B cell (primary cell): ENCODE data around the gene CLCN7. TPM values are rescaled to one million over a fixed set of nuclear protein-coding genes. Genes with fewer than 3 reads are reported as not detected.

Experiments
- ATAC-seq: fragments of 200-7000 bp; cut with Tn5 transposase; one replicate; pipeline ENCODE4 v1.10.0; 2021; ENCODE audit warnings: low read depth, mild to moderate bottlenecking, moderate number of reproducible peaks, moderate library complexity
- CTCF ChIA-PET: fragments of 350-600 bp; sonication (Branson Sonifier 250); formaldehyde crosslinking; loops from one replicate; lab custom pipeline; 2021; ENCODE audit warnings: antibody characterized with exemption, inconsistent platforms; lab: Charles Lee
- POLR2A ChIA-PET: fragments of 350-600 bp; sonication (Branson Sonifier 250); formaldehyde crosslinking; loops from one replicate; lab custom pipeline; 2021; ENCODE audit warnings: antibody characterized with exemption; lab: Charles Lee
- DNase-seq: peaks from one replicate; pipeline ENCODE4 v3.0.0; 2013
- H2AFZ ChIP-seq: 2 replicates; pipeline ENCODE4 v1.6.1; 2012; ENCODE audit warnings: mild to moderate bottlenecking, low read depth, low read length; ENCODE audit not compliant: insufficient read depth, poor library complexity, severe bottlenecking
- H3K27ac ChIP-seq, 2 donors: 1 replicate in 1 of 2; 2 replicates in 1 of 2; pipeline ENCODE4 v1.5.1; 2012 to 2013; ENCODE audit warnings: low read length in 2 of 2, mild to moderate bottlenecking in 2 of 2, moderate library complexity in 1 of 2
- H3K27me3 ChIP-seq, 4 experiments: fragments of 200-600 bp in 1 of 4; sonication (generic) in 1 of 4; replicated peaks in 1 of 4; 1 replicate in 2 of 4; 2 replicates in 2 of 4; pipeline versions ENCODE4 v1.6.1 to v1.7.0; 2013 to 2016; ENCODE audit warnings: low read length in 3 of 4, mild to moderate bottlenecking in 2 of 4, mixed read lengths in 1 of 4, moderate library complexity in 1 of 4; ENCODE audit not compliant: insufficient read depth in 4 of 4, control insufficient read depth in 3 of 4; ENCODE audit errors: control extremely low read depth in 1 of 4
- H3K36me3 ChIP-seq, 2 experiments: replicated peaks in 1 of 2; 1 replicate in 1 of 2; 2 replicates in 1 of 2; pipeline versions ENCODE4 v1.6.1 to v1.7.1; 2013; ENCODE audit warnings: low read length in 1 of 2; ENCODE audit not compliant: insufficient read depth in 2 of 2, control insufficient read depth in 1 of 2; ENCODE audit errors: control extremely low read depth in 1 of 2, extremely low read depth in 1 of 2
- H3K4me1 ChIP-seq, 2 donors: fragments of 200-600 bp in 1 of 2; sonication (generic) in 1 of 2; 1 replicate in 1 of 2; 2 replicates in 1 of 2; pipeline versions ENCODE4 v1.5.1 to v1.6.1; 2013 to 2017; ENCODE audit warnings: low read length in 2 of 2; ENCODE audit not compliant: control insufficient read depth in 2 of 2, insufficient read depth in 2 of 2
- H3K4me2 ChIP-seq: replicated peaks from 2 replicates; pipeline ENCODE3; 2012; ENCODE audit warnings: mild to moderate bottlenecking, low read depth, low read length; ENCODE audit not compliant: poor library complexity, severe bottlenecking
- H3K4me3 ChIP-seq, 5 experiments: fragments of 200-600 bp in 1 of 5; sonication (generic) in 1 of 5; 1 replicate in 3 of 5; 2 replicates in 2 of 5; pipeline versions ENCODE4 v1.5.1 to v1.7.0; 2011 to 2016; ENCODE audit warnings: low read length in 4 of 5, mild to moderate bottlenecking in 4 of 5, low read depth in 2 of 5, control low read depth in 1 of 5, moderate library complexity in 1 of 5; ENCODE audit not compliant: insufficient read depth in 1 of 5; ENCODE audit errors: control extremely low read depth in 1 of 5, extremely low read depth in 1 of 5
- H3K79me2 ChIP-seq: fragments of 200-600 bp; sonication (generic); one replicate; pipeline ENCODE4 v1.6.0; 2016; ENCODE audit warnings: low read length; ENCODE audit not compliant: control insufficient read depth, insufficient read depth
- H3K9ac ChIP-seq: fragments of 200-600 bp; sonication (generic); 2 replicates; pipeline ENCODE4 v1.6.1; 2017; ENCODE audit warnings: mild to moderate bottlenecking, low read length, moderate library complexity
- H3K9me3 ChIP-seq, 3 donors: one replicate each; pipeline versions ENCODE4 v1.6.1 to v1.7.1; 2013; ENCODE audit warnings: low read length in 2 of 3; ENCODE audit not compliant: control insufficient read depth in 2 of 3, insufficient read depth in 1 of 3; ENCODE audit errors: control extremely low read depth in 1 of 3
- H4K20me1 ChIP-seq: 2 replicates; pipeline ENCODE4 v1.6.0; 2012; ENCODE audit warnings: mild to moderate bottlenecking, low read length; ENCODE audit not compliant: insufficient read depth, control insufficient read depth, poor library complexity, severe bottlenecking
- H3K27ac Mint-ChIP-seq: one replicate; pipeline ENCODE4 v1.8.0; 2021; ENCODE audit warnings: mixed read lengths
- H3K27me3 Mint-ChIP-seq: one replicate; pipeline ENCODE4 v1.8.0; 2021; ENCODE audit warnings: mixed read lengths
- H3K4me1 Mint-ChIP-seq: one replicate; pipeline ENCODE4 v1.8.0; 2021; ENCODE audit warnings: mixed read lengths
- H3K4me3 Mint-ChIP-seq: one replicate; pipeline ENCODE4 v1.8.0; 2021; ENCODE audit warnings: mixed read lengths
- H3K9me3 Mint-ChIP-seq: one replicate; pipeline ENCODE4 v1.8.0; 2022; ENCODE audit warnings: mixed read lengths; ENCODE audit not compliant: insufficient read depth
- EZH2 ChIP-seq: IDR thresholded peaks from 2 replicates; pipeline ENCODE4 v1.6.1; 2012; ENCODE audit warnings: borderline replicate concordance, low read depth, mild to moderate bottlenecking, moderate library complexity, low read length; ENCODE audit not compliant: insufficient read depth, poor library complexity, severe bottlenecking
- WGBS: methylation state at CpG from one replicate; pipeline ENCODE4 v1.1.5; 2013; ENCODE audit warnings: missing lambda C conversion rate; ENCODE audit not compliant: insufficient coverage; 5-methylcytosine and 5-hydroxymethylcytosine counted together
- intact Hi-C: fragments of 100-400 bp; cut with micrococcal nuclease; formaldehyde crosslinking; loops from one replicate; pipeline ENCODE4 v1.10.0; 2022
- polyA plus RNA-seq: library from polyadenylated mRNA; depleted of rRNA; stranded (reverse); fragments of >200 nt; gene quantifications from 2 replicates; pipeline ENCODE4 v1.2.3, GENCODE V29; 2012
- total RNA-seq, 2 donors: library from RNA; stranded (reverse); fragments of 120-200 nt in 1 of 2; gene quantifications; 1 replicate in 1 of 2; 2 replicates in 1 of 2; pipeline versions ENCODE4 v1.2.3 to v1.2.4, GENCODE V29; 2013 to 2022
- TF ChIP-seq, protein P1 (sequence below): fragments of 200-600 bp; IDR thresholded peaks from one replicate; pipeline ENCODE4 v1.8.0; 2022; ENCODE audit warnings: antibody characterized with exemption, mild to moderate bottlenecking

The CLCN7 gene
- total and polyA plus RNA-seq, 2 donors (not counting 1 experiment from before 2014, with no cell fraction given) = 215 to 274 TPM

- DNase-seq = no peak
- Histone ChIP-seq H3K4me2 (peak overlapping the region; percentile 3), H3K36me3 (peaks cover 0 to 28% of the 10 kb centered on the region in 2 experiments), H2AFZ (no peak overlapping the region), H3K79me2 (peaks cover 75% of the 10 kb centered on the region), H4K20me1 (peaks cover 63% of the 10 kb centered on the region), H3K4me3 (no peak overlapping the region), H3K9me3 (no peaks in the 10 kb centered on the region), H3K27ac (no peak overlapping the region), H3K9ac (no peak overlapping the region), H3K27me3 (no peaks in the 10 kb centered on the region), H3K4me1 (peaks cover 12 to 29% of the 10 kb centered on the region in 2 donors)
- H3K27me3 Mint-ChIP-seq = no peaks in the 10 kb centered on the region
- H3K4me1 Mint-ChIP-seq = peaks cover 25% of the 10 kb centered on the region
- no peaks in the 10 kb centered on the region for H3K9me3 Mint-ChIP-seq
- ChIA-PET CTCF (interaction anchor here (0.7 to 1.7 kb wide), 5 partner anchors 8 to 690 kb away, joined by 3 to 5 read pairs (median 4); partner anchors contain the start of gene UQCC4), POLR2A (interaction anchor here (0.7 to 1.8 kb wide), 3 partner anchors 8 to 88 kb away, joined by 4 to 13 read pairs (median 7); partner anchors contain the start of gene UQCC4)
- ATAC-seq = no peak
- no peak overlapping the region for H3K27ac Mint-ChIP-seq
- intact Hi-C loops = loop anchor here (5.0 kb wide), 2 partner anchors 36 to 359 kb away; partner anchors contain the start of genes EME2, MRPS34 and NME3
- H3K4me3 Mint-ChIP-seq = peak overlapping the region; percentile 7
- 100% methylated on average over 2 of the region's 2 CpGs for WGBS
- no peak for TF ChIP-seq EZH2
- TF ChIP-seq, protein P1, sequence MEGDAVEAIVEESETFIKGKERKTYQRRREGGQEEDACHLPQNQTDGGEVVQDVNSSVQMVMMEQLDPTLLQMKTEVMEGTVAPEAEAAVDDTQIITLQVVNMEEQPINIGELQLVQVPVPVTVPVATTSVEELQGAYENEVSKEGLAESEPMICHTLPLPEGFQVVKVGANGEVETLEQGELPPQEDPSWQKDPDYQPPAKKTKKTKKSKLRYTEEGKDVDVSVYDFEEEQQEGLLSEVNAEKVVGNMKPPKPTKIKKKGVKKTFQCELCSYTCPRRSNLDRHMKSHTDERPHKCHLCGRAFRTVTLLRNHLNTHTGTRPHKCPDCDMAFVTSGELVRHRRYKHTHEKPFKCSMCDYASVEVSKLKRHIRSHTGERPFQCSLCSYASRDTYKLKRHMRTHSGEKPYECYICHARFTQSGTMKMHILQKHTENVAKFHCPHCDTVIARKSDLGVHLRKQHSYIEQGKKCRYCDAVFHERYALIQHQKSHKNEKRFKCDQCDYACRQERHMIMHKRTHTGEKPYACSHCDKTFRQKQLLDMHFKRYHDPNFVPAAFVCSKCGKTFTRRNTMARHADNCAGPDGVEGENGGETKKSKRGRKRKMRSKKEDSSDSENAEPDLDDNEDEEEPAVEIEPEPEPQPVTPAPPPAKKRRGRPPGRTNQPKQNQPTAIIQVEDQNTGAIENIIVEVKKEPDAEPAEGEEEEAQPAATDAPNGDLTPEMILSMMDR = no peak
Observed at GRCh38 chr16:1412847-1413246, 62.0 kb downstream of the CLCN7 start.
